Kidney epithelial cell (primary cell): Measurements from ENCODE around the gene MYL1. TPM values are rescaled to one million over a fixed set of nuclear protein-coding genes. Genes with fewer than 3 reads are reported as not detected.

ENCODE experiments used
- DNase-seq: peaks from one replicate; pipeline ENCODE4 v3.0.0-alpha.2; 2010; ENCODE audit warnings: low read depth
- H3K27me3 ChIP-seq: 2 replicates; pipeline ENCODE4 v1.6.0; 2011; ENCODE audit warnings: low read length; ENCODE audit not compliant: control insufficient read depth, insufficient read depth
- H3K36me3 ChIP-seq: 2 replicates; pipeline ENCODE4 v1.5.1; 2011; ENCODE audit warnings: low read length; ENCODE audit not compliant: control insufficient read depth, insufficient read depth
- H3K4me3 ChIP-seq: 2 replicates; pipeline ENCODE4 v1.5.1; 2011; ENCODE audit warnings: low read depth, mild to moderate bottlenecking, control low read depth, low read length
- total RNA-seq: library from RNA; depleted of rRNA; stranded (reverse); fragments of >200 nt; gene quantifications from 2 replicates; pipeline ENCODE4 v1.2.3, GENCODE V29; 2015
- TF ChIP-seq, protein P1 (sequence below): IDR thresholded peaks from 2 replicates; pipeline ENCODE4 v1.5.1; 2011; ENCODE audit warnings: mild to moderate bottlenecking, moderate library complexity, low read length, control low read depth, inconsistent platforms; ENCODE audit not compliant: insufficient read depth, poor library complexity, severe bottlenecking

MYL1 gene
- total RNA-seq, 1 donor from 2014 or later = not detected

DNA sequence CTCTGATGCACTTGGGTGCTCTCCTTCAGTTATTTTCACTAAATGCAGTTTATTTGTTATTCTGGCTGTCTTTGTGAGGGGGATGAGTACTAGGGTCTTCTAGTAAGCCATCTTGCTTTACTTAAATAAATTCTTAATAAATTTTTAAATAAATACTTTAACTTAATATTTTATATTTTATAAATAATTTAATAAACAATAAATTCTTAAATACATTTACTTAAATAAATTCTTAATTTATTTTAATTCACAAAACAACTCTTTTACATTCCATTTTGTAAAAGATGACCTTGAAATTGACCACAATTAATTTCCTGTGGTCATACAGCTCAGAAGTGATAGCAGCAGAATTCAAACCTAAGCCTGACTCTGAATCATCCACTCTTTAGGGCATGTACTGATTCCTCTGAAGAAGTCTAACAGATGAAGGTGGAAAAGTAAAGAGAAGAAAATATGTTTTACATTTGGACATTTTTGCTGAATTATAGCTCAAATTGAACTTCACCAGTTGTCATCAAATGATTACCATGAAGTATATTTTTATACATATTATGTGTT, 28.8 kb downstream of the MYL1 start:
- no peak for DNase-seq
- no peaks in the 10 kb centered on the region for H3K36me3 ChIP-seq

DNA sequence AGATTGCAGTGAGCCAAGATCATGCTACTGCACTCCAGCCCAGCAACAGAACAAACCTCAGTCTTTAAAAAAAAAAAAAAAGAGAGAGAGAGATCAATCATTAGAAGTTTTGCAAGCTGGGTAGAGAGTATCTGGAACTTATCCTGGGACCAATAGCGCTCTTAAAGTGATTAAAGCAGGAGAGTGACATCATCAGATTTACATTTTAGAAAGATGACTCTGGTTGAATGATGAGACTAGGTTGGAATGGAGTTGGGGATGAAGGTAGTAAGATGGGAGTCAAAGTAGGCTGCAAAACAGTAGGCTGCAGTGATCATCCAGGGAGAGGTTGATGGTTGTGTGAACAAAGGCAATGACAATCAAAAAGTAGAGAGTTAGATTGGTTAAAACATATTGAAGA, 37.8 kb downstream of the MYL1 start:
- H3K36me3 ChIP-seq = no peaks in the 10 kb centered on the region
- DNase-seq = no peak
- H3K27me3 ChIP-seq = no peaks in the 10 kb centered on the region
- TF ChIP-seq, protein P1, sequence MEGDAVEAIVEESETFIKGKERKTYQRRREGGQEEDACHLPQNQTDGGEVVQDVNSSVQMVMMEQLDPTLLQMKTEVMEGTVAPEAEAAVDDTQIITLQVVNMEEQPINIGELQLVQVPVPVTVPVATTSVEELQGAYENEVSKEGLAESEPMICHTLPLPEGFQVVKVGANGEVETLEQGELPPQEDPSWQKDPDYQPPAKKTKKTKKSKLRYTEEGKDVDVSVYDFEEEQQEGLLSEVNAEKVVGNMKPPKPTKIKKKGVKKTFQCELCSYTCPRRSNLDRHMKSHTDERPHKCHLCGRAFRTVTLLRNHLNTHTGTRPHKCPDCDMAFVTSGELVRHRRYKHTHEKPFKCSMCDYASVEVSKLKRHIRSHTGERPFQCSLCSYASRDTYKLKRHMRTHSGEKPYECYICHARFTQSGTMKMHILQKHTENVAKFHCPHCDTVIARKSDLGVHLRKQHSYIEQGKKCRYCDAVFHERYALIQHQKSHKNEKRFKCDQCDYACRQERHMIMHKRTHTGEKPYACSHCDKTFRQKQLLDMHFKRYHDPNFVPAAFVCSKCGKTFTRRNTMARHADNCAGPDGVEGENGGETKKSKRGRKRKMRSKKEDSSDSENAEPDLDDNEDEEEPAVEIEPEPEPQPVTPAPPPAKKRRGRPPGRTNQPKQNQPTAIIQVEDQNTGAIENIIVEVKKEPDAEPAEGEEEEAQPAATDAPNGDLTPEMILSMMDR = no peak
- H3K4me3 ChIP-seq = no peak overlapping the region

More for the DNA sequence above, 28.8 kb downstream of the MYL1 start:
- no peaks in the 10 kb centered on the region for H3K27me3 ChIP-seq
- TF ChIP-seq, protein P1 = no peak
- no peak overlapping the region for H3K4me3 ChIP-seq

DNA sequence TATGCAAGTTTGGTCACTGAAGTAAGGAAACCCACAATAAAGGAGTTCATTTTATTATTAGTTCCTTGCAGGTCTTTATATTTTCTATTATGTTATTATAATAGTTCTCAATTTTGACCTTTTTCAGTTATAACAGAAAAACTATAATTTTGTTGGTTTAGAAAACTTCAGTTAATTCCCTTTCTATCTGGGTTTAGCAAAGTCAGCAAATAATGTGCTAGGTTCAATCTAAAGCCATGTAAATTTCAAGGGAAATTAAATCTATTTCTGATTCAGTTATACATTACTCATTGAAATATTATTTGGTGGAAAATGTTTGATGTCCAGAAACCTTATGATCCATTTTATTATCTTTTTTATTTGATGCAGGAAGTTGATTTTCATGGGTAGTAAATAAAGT, 43.7 kb downstream of the MYL1 start:
- Histone ChIP-seq H3K36me3 (no peaks in the 10 kb centered on the region), H3K4me3 (no peak overlapping the region), H3K27me3 (no peaks in the 10 kb centered on the region)
- TF ChIP-seq, protein P1 = no peak
- no peak for DNase-seq

DNA sequence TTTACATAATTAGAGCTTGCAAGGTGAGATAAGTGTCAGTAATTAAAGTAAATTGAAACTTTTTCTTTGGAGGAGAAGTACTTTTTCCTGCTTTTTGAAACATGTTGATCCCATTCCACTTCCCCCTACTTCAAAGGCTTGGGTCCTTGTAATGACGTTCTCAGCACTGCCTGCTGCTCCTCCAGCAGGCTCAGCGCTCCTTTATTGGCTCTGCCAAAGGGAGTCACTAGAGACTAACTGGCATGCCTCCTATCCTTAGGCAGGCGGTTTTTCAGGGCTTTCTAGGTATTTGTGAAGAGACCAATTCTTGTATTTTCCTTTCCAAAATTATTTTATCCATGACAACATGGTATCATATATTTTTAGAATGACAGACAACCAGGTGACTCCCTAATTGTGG, 45.8 kb downstream of the MYL1 start:
- Histone ChIP-seq H3K36me3 (no peaks in the 10 kb centered on the region), H3K4me3 (no peak overlapping the region), H3K27me3 (no peaks in the 10 kb centered on the region)
- no peak for DNase-seq
- TF ChIP-seq, protein P1 = no peak

DNA sequence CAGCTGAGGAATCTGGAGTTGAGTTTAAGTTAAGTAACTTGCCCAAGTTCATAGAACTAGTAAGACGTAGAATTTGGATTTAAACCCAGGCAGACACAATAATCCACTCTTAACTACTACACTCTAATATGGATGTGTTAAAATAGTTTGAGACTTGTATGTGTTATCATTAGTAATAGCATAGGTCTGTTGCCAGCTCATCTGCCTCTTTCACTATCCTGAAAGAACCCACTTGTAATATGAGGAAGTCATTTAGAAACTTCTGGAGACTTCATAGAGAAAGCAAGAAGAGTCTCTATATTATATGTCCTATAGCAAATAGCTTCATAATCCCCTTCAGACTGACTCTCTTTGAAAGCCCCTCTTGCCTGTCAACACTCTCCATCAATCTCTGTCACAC, 46.7 kb downstream of the MYL1 start:
- no peaks in the 10 kb centered on the region for H3K27me3 ChIP-seq
- H3K36me3 ChIP-seq = no peaks in the 10 kb centered on the region
- DNase-seq = no peak
- no peak overlapping the region for H3K4me3 ChIP-seq
- TF ChIP-seq, protein P1 = no peak

DNA sequence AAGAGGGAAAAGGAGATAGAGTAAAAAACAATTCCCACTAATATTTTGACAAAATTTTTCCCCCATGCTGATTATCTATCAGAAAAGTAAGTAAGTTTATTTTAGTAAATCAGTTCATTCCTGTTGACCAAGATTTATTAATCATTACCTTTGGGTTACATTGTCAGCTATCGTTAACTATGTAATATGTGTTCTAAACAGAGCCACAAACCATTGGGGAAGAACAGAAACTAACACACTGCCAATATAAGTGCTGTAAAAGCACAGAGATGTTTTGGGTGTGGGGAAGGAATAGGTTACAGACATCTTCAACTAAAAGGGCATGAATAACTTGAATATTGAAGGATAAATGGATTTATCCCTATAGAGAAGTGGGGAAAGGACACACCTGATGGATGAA, 47.3 kb downstream of the MYL1 start:
- DNase-seq = no peak
- no peak overlapping the region for H3K4me3 ChIP-seq
- H3K36me3 ChIP-seq = no peaks in the 10 kb centered on the region
- TF ChIP-seq, protein P1 = no peak
- H3K27me3 ChIP-seq = no peaks in the 10 kb centered on the region
